GM19468 (cell line): ENCODE data around the gene PRKCE.
A peak's percentile ranks its signal among the peaks of the same experiment; 100 is the strongest.

ENCODE experiments used
- ATAC-seq: cut with Tn5 transposase; IDR thresholded peaks from one replicate; pipeline ENCODE4 v1.9.1; 2021; ENCODE audit warnings: mild to moderate bottlenecking, moderate library complexity, moderate number of reproducible peaks; ENCODE audit not compliant: unreplicated experiment; ENCODE audit errors: extremely low read depth

Gene PRKCE

GRCh38 chr2:46179037-46179621 is 527.7 kb downstream of the PRKCE start:
- no peak for ATAC-seq

- ATAC-seq: no peak
Observed at GRCh38 chr2:46180189-46180588, 528.7 kb downstream of the PRKCE start.

- no peak for ATAC-seq
Observed at GRCh38 chr2:46181306-46181705, 529.8 kb downstream of the PRKCE start.

GRCh38 chr2:46181789-46182530 is 530.5 kb downstream of the PRKCE start:
- ATAC-seq: no peak

GRCh38 chr2:46183426-46183825 is 532.0 kb downstream of the PRKCE start:
- no peak for ATAC-seq

GRCh38 chr2:46184794-46185583 is 533.5 kb downstream of the PRKCE start:
- ATAC-seq: no peak

- ATAC-seq: peak; percentile 33
Observed at GRCh38 chr2:46187112-46187618, 535.7 kb downstream of the PRKCE start.

GRCh38 chr2:46188041-46188716 is 536.7 kb downstream of the PRKCE start:
- no peak for ATAC-seq

- ATAC-seq: no peak
Observed at GRCh38 chr2:46193356-46193755, 541.9 kb downstream of the PRKCE start.

GRCh38 chr2:46193855-46194254 is 542.4 kb downstream of the PRKCE start:
- no peak for ATAC-seq

GRCh38 chr2:46194856-46195255 is 543.4 kb downstream of the PRKCE start:
- no peak for ATAC-seq

- ATAC-seq: no peak
Observed at GRCh38 chr2:46195819-46196218, 544.3 kb downstream of the PRKCE start.

- ATAC-seq: no peak
Observed at GRCh38 chr2:46196871-46197462, 545.5 kb downstream of the PRKCE start.

GRCh38 chr2:46197672-46198071 is 546.2 kb downstream of the PRKCE start:
- no peak for ATAC-seq

GRCh38 chr2:46198164-46198883 is 546.8 kb downstream of the PRKCE start:
- ATAC-seq: no peak

GRCh38 chr2:46198966-46199365 is 547.5 kb downstream of the PRKCE start:
- ATAC-seq: no peak

- ATAC-seq: no peak
Observed at GRCh38 chr2:46200100-46200690, 548.7 kb downstream of the PRKCE start.

- ATAC-seq: no peak
Observed at GRCh38 chr2:46200861-46201605, 549.6 kb downstream of the PRKCE start.
